HPDE6-E6E7 (cell line): Measurements from ENCODE around the gene KCNT1.

Experiments used
- DNase-seq: peaks from one replicate; pipeline ENCODE4 v3.0.0; 2011; ENCODE audit warnings: missing footprints; ENCODE audit errors: extremely low spot score

Gene KCNT1

DNA sequence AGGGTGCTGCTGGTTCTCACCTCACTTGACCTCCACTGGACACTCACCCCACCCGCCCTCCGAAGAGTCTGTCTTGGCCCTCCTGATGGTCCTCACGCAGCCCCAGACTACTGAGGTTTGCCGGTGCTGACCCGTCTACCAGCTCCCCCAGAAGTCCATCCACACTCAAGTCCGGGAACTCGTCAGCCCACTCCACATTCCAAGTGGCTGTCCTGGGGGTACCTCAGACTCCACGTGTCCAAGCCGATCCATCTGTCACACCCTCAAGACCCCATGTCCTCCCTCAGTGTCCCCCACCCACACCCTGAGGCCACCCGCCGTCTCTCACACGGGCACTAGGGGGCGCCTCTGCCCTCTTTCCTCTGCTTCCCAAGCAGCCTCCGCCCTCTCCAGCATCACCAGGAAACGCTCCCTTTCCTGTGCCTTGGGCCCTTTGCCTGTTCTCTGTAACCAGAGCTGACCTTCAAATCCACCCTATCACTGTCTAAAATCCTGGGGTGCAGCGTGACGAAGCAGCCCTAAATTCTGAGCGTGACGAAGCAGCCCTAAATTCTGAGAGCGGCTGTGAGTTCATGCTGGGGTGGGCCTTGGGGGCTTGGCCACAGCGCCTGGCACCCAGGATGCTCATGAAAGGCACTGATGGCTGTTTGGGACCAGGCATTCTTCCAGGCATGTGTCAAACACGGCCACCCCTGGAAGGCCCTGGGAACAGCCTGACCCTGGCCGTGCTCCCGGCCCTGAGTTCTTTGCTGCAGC, 95.7 kb downstream of the KCNT1 start:
- DNase-seq: peak; percentile 54

DNA sequence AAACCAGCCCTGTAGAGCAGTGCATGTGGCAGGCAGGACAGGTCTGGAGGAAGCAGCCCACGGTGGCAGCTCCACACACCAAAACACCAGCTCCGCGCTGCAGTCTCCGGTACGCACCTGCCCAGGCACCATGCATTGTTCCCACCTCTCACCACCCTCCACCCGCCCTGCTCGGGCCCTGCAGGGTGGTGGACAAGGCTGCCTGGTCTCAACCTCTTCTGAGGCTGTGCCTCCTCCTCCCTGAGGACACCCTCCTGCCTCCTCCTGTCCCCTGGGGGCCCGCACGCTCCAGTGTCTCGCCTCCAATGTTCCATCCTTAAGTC, 96.2 kb downstream of the KCNT1 start:
- DNase-seq: no peak

DNA sequence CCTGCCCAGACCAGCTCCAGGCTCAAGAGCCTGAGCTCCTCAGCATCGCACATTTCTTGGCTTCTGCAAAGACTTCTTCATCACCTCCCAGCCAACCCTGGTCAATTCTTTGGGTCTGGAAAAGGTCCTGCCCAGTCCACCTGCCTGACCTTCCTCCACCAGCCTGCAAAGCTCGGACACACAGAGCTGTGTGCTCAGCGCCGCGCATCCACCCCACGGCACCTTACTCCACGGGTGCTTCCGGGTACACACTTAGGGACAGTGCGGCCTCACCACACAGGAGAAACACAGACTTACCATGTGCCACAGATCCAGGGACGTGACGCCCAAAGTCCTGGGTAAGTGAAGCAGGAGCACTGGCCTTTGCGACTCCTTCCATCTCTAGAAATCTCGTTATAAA, 97.3 kb downstream of the KCNT1 start:
- no peak for DNase-seq

DNA sequence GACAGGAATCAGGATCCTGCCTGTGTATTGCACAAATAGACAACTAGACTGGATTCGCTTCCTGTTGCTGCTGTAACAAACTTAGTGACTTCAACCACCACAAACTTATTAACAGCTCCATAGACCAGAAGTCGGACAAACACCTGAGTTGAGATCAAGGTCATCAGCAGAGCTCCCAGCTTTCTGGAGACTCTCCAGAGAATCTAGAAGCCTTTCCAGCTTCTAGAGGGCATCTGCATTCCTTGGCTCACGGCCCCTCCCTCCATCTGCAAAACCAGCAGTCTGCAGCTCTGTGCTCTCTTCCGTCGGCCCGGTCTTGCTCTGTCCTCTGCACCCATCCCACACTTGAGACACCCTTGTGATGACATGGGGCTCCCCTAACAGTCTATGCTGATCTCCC, 99.1 kb downstream of the KCNT1 start:
- DNase-seq: no peak

DNA sequence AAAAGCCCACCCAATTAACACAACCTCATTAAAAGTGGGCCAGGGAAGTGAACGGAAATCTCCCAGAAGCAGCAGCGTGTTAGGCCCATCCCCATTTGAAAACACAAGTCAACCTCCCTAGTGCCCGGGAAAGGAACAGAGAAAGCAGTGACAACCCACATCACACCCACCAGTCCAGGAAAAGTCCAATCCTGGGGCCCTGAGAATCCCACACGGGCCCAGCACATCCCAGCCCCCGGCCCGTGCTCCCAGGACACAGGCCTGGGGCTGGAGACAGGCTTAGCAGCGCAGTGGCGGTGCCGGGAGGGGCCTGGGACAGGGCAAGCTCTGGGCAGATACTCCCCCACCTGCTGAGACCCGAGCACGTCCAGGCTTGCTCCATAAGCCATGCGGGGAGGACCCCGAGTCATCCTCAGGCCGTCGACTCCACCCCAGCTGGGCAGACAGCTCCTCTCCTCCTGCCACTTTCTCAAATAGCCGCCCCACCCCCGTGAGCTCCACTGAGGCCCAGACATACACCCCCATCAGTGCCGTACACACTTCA, 101.0 kb downstream of the KCNT1 start:
- no peak for DNase-seq

DNA sequence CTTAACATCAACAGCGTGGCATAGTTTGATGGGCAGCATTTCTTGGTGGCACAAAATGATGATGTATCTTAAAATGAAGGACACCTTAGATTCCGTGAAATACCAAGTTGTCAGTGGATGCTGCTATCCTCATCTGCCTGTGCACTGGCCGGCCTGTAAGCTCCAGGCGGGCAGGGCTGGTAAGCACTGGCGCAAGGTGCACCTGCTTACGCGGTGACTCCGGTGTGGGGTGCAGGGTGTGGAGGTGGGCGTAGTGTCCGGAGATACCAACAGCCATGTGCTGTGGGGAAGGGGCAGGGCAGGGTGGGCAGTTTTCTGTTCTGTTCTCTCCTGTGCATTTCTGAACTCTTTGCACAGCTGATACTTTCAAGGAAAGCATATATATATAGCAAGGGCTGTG, 101.5 kb downstream of the KCNT1 start:
- no peak for DNase-seq

DNA sequence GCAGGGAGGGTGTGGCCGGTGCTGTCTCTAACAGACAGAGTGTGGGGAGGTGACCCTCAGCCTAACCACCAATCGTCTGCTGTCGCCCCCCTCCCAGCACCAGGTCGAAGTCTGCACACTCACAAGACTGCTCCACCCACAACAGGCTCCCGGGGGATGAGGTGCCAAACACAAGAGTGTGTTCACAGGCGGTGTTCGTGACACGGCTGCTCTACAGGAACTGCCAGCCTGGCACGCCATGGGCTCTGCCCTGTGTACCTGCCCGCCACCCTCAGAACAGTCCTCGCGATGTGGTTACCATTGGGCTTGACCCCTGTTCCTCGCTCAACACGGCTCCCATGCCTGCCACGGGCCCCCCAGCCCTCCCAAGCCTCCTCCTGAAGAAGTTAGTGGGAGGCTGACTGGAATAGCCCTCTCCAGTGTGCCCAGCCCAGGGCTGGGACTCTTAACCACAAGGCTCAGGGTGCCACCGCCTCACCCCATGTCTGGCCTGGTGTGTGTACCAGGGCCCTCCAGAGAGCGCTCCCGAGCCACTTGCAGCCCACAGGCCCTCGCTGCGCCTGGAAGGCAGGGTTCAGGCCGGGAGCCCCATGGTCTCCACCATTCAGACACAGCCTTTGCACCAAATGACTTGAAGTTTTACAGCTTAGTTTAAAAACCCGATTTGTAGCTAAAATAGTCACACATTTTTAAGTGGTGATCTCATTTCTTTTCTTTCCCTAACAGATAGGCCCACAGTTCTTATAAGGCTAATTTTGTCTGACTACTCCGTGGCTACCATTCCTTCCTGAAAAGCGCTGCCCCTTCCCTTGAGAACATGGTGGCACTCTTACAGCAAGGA, 102.8 kb downstream of the KCNT1 start:
- DNase-seq: no peak

DNA sequence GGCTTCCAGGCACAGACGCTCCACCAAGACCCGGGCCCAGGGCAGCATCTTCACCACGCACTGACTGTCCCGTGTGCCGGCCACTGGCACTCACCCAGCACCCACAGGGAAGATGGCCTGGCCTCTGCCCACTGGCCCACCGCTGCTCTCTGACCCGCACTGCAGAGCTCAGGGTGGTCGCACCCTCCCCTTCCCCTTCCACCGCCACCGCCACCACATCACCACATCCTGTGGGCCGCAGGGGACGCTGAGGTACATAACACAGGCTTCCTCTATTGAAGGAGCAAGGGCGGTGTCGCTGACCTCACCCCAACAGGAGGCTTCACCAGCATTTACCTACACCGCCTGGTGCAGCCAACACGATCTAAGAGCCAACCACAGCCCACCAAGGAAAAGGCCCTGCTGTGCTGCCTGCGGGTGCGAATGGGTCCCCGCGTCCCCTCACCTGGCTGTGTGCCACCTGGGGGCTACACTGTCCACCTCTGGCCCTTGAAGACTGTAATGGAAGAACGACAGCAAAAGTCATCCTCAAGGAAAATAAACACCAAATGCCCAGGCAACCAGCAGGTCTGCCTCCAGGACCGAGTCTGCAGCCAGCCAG, 103.5 kb downstream of the KCNT1 start:
- DNase-seq: no peak

DNA sequence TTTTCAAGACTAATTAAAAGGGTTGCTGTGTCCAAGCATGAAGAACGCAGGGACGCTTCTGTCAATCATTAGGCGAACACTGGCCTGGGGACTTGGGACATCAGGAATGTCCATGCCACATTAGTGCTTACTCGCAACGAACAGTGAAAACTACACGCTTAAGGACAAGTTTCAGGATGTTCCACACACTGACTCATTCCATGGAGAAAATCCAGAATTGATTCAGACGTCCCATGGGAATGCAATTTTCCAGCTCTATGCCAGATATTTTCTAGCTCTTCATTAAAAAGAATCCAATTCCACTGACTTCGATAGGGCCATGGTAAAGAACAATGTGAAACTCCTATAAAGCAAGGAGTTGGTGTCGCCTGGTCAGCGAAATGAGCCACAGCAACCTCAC, 107.2 kb downstream of the KCNT1 start:
- no peak for DNase-seq

DNA sequence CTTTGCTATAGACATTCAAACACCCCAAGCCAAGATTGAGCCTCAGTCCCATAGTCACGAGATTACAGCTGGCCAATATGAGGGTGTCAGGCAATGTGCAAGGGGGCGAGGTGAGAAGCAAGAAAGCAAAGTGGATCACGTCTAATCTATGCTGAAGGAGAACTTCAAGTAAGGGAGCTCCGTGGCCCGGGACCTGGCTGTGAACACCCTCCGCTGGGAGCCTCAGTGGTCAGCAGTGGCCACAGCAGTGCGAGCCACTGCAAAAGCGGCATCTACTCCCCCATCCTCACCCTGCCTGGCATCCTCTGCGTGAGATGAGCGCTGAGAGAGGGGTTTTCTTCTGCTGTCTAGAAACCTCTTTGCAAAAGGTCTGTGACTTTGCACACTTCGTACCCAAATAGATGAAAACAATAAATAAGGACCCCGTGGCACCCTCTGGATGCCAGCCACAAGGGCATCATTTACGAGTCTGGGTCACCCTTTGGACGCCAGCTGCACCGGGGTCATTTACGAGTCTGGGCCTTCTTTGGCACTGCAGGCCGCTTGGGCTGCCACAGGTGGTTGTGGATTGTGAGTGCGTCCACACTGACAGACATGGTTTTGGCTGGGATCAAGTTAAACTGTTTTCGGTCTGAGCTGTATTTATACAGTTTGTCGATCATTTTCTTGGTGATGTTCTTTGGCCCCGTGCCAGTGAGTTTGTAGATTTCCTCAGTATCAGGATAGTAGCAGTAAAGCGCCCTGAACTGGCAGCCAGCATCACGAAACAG, 109.0 kb downstream of the KCNT1 start:
- no peak for DNase-seq

DNA sequence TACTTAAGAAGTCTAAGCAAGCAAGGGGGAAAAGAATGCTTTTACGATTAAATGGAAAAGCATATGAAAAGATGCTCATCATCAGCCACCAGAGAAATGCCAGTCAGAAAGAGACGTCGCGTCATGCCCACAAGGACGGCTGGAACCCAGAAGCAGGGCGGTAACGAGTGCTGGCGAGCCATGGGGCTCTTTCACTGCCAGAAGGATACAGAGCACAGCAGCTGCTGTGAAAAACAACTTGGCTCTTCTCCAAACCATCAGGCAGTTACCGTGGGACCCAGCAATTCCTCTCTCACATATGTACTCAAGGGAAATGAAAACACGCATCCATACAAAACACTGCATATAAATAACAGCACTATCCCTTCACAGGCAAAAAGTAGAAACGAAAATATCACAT, 109.8 kb downstream of the KCNT1 start:
- no peak for DNase-seq

DNA sequence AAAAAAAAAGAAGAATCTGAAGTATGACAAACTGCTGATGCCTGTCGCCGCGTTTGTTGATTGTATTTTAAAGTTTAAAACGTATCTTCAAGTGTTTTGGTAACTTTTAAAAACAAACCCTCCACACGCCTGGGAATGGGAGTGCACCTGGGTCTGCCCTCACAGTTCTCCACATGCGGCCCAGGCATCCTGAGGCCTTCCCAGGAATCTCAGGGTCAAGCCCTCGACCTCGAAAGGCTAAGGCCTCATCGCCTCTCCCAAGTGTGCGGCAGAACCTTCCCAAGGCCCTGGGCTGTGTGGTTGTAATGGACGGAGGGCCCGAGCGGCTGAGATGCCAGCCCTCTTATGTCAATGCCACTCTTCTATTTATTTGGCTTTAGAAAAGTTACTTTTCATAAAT, 111.0 kb downstream of the KCNT1 start:
- DNase-seq: no peak

DNA sequence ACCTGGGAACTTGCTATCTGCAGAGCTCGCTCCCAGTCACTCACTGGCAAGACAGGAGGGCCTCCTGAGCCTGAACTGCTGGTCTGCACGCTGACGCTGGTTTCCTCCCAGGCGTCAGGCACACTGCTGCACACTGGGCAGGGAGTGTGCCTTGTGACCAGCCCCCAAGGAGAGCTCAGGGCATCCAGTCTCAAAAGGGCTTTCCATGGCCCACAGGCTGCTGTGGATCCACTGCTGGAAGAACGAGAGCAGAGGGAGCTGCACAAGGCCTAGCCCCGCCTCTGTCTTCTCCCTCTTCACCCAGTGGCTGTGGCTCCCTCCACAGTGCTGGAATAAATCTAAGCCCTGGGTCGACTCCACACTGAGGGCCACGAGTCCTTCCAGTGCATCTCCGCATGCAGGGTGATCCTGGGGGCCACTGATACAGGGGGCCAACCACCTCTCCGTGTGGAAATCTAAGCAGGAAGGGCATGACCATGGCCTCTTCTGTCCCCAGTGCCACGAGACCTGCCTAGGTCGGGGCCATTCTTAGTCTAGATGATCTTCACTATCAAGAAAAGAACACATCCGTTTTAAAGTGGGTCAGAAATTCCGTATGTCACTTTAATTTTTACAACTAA, 111.8 kb downstream of the KCNT1 start:
- no peak for DNase-seq

DNA sequence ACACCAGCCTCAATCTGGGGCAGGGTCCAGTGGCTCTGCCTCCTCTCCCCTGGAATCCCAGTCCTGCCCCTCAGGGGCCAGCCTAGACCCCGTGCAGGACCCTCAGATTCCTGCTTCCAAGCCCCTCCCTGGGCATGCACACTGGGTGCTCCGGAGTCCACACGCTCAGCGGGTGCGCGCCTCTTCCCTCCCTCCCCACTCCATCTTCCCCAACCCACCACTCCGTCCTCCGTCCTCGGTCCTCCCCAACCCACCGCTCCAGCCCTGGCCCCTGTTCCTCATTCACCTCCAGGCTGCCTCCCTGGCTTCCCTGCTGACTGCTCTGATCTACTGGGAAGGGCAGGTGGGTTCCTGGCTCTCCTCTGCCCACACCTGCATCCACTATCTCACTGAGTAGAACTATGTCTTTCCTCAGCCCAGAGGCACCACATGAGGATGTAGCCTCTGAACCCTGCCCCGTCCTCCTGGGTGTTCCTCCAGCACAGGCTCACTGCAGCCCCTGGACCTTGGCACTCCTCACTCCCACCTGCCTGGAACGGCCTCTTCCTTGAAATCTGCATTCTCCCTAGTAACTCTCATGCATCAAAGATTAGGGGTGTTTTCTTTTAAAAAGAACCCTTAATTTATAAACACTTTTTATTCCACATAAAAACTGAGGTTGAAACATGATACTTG, 112.6 kb downstream of the KCNT1 start:
- DNase-seq: no peak

DNA sequence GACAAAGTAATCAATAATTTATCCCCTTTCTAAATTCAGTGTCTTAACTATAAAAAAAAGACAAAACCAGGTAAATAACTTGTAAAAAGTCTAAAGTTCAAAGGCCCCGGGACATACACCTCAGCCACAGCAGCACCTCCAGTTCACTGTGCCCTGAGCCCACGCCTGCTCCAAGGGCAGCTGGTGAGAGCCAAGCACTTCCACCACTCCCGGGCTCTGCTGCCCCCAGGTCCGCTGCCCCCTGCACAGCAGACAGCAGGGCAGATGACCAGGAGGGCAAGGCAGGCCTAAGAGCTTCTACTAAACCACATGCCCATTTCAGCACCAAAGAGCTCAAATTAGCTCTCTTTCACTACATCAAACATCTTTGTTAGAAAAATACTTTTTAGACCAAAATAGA, 113.4 kb downstream of the KCNT1 start:
- no peak for DNase-seq

DNA sequence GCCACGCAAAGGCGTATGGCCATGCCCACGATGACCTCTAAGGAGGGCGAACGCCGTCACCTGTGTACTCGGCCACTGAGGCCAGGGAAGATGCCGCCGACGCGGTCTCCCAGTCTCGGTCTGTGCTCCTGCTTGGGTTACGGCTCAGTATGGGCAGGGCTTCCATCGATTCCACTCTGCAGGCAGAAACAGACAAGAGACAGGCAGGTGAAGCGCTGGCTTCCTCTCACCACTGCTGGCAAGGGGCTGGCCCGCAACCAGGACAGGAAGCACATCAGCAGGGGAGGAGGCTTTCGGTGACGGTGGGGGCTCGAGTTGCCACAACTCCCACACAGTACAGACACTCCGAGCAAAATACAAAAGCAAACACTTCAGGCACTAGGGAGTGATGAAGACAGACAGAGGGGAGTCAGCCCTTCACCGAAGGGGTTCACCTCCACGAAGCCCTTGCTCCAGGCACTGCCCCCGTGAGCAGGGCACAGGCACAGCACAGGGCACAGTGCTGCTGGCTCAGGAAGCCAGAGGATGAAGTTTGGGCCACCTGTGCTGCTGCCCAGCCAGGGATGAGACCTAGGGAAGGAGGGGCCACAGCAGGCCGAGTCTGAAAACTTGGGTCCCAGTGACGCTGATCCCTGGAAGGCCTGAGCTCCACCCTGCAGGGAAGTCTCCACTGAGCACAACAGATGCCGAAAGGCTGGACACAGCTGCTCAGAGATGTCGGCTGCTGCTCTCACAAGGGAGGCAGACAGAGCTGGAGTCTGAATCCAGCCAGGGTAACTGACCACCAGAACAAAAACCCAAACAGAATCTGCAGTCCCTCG, 114.1 kb downstream of the KCNT1 start:
- no peak for DNase-seq

DNA sequence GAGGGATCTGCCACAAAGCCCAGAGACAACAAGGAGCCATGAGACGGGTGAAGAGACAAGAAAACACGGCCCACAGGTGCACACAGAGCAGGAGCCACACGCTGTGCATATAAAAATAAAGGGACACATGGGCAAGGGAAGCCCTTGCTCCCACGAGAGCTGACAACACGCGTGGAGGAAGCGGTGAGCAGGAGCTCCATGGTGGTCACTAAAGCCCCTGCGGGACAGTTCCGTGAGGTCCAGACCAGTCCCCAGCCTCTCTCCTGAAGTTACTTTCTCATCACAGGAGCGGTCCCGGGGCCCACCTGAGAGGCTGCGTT, 114.6 kb downstream of the KCNT1 start:
- no peak for DNase-seq

DNA sequence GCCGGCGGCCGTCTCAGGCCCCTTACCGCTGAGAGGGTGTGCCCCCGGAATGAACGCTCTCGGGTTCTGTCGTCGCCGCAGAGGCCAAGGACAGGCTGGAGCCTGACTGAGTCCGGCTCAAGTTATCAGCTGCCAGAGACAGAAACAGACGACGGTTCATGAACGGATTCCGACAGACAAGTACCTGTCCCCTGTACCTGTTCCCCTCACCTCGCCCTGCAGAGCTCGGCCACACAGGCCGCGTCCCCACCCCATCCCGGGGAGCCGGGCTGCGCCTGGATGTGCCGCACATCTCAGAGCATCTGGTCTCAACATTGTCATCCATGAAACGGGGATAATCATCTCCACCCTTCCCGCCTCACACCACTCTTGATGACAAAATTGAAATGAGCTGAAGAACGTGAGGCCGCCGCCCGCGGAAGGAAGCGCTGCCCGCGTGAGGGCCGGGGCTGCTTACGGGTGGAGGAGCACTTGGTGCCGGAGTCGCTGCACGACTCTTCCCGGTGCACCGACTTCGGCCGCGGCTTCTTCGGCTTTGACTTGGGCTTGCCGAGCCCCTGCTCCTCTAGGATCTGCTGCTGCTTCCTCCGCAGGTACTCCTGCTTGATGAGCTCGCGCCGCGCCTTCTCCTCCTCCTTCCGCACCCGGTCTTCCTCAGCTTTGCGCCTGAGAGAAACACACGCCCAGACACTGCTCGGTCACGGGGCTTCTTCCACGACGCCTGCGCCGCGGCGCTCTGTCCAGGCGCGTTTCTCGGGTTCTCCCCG, 116.1 kb downstream of the KCNT1 start:
- no peak for DNase-seq

DNA sequence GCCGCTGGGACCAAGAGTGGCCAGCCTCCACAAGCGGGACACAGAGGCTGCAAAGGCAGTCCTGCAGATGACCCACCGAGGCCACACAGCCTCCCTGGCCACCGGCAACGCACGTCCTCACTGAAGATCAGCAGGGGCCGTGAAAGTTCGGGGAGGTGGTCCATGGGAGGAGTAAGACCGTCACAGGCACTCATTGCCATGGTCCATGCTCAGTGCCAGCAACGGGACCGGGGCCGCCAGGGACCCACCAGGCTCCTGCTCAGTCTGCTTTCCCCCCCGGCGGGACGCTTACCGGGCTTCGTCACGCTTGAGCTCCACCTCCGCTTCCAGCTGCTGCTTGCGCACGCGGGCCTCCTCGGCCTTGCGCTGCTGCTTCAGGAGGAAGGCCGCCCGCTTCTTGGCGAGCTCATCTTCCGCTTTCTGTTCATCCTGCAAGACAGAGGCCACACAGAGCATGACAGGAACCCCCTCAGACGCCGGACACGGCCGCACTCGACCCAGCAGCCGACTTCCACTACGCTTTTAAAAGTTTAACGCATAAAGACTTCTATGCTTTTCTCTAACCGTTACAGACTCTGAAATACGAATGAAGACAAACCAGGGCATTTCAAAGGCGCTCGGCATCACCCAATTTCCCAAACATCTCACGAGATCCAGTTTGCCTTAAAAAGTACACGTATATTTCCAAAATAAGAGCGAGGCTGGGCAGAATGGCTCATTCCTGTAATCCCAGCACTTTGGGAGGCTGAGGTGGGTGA, 116.9 kb downstream of the KCNT1 start:
- no peak for DNase-seq
